CD4-positive, alpha-beta T cell treated with Interleukin-12 subunit alpha and Interleukin-12 subunit beta, for 1 hour (primary cell): Measurements from ENCODE around the gene GBF1.
"Not testable (repeated sequence)": the region's sequence is repeated elsewhere in the genome, so short reads cannot be mapped to it uniquely, and the experiment has no call there.

Source experiments
- DNase-seq: peaks from one replicate; pipeline ENCODE4 v3.0.0-alpha.2; 2020

GBF1 gene

DNA sequence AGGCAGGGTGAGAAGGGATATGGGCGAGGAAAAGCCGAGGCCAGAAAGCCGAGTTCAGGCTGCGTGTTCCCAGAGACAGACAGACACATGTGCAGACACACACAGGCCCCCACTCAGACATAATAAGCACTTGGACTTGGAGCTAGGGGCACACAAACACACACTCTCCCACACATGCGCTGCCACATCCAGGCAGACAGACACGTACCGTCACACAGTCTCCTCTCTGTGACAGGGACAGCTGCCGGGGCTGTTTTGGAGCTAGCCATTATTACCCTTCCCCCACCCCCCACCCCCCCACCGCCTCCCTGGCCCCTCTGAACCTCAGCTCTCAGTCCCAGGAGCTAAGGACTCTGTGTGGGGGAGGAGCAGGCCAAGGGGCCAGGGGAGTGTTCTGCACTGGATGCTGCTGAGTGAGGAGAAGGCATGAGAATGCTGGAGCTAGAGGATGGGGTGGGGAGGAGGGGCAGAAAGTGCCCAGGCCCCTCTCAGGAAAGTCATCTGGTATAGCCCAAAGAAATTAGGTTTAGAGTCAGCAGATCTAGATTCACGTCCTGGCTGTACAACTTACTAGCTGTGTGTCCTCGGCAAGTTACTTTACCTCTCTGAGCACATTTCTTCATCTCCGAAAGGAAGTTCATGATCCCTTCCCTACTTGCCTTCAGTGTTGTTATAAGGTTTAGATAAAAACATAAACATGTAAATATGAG, 10.3 kb upstream of the GBF1 start:
- no peak for DNase-seq

GRCh38 chr10:102235598-102235920, 9.8 kb upstream of the GBF1 start:
- no peak for DNase-seq

- no peak for DNase-seq
Observed at GRCh38 chr10:102236006-102236405, 9.3 kb upstream of the GBF1 start.

DNA sequence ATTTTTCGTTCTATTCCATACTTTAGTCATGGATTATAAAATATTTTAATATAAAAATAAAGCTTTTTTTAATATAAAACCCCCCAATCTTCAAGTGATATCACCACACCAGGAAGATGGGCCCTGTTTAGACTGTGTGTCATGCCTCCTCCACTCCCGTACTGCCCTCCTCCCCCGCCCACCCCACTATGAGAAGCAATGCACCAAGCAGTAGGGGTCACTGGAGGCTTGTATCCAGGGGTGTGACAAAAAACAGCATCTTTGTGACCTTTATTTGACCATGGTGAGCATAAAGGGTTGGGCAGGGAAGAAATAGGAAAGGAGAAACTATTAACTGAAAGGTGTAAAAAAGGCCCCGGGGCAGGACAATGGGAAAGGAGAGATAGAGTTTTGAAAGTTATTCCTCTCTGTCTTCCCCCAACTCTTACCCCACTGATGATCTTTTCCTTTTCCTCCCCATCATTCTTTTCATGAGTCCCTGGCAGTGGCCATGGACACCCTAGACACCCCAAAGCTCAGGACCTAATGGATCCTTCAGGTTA, 7.5 kb upstream of the GBF1 start:
- DNase-seq = no peak

GRCh38 chr10:102240467-102241031, 4.8 kb upstream of the GBF1 start:
- no peak for DNase-seq

DNA sequence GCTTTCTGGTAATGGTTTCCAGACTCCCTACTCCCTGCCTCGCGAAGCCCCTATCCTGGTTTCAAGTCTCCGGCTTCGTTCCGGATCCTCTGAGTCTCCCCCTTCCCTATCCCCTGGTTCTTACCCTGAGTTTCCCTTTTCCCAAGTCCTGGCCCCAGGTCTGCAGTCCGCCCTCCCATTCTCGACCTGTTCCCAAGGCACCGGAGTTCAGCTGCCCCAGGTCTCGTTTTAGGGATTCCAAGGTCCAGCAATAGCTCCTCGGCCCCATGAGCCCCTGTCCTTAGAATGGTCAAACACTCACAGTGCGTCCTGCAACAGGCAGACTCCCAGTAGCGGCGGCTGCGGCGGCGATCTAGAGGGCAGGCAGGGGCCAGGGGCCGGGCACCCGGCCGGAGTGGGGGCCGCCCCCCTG, 4.3 kb upstream of the GBF1 start:
- no peak for DNase-seq

- DNase-seq = peak; percentile 94
Observed at GRCh38 chr10:102241444-102242117, 3.8 kb upstream of the GBF1 start, which contains the start of gene PITX3. Gene PITX3, minus strand, starts transcription at chr10:102241512. Its CDS starts 9,432 bp downstream, at chr10:102232080.

DNA sequence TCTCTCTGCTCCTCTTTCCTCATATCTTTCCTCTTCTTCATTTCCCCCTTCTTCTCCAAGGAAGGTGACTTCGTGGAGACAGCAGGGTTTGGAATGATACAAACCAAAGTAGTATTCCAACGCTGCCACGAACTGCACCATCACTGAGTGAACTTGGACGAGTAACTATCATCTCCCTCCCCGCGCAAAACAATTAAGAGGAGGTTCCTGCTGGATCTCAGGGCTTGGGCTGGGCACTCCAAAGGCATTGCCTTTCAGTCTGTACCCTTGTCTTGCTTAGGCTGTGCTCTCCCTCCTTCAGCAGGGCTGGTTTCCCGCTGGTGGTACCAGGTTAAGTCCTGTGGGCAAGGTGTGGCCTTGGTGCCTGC, 3.2 kb upstream of the GBF1 start:
- no peak for DNase-seq

GRCh38 chr10:102243309-102243708, 2.0 kb upstream of the GBF1 start:
- no peak for DNase-seq

DNA sequence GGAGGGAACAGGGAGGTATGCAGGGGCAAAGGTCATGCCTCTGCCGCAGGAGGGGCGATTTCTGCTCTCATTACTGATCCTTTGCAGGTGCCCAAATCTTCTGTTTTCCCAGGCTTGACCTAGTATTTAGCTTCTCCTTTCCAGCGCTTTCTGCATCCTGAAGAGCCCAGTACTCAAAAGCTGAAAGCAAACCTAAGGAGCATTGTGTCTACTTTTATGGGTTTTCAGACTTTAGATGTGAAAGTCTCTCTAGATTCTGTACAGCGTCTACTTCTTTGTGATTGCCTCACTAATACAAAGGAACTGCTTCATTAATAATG, 560 bp downstream of the GBF1 start:
- DNase-seq = no peak

- DNase-seq = no peak
Observed at GRCh38 chr10:102246261-102246660, 929 bp downstream of the GBF1 start.

- DNase-seq = no peak
Observed at GRCh38 chr10:102247734-102248133, 2.4 kb downstream of the GBF1 start.

- not testable (repeated sequence) for DNase-seq
Observed at GRCh38 chr10:102252508-102252907, 7.2 kb downstream of the GBF1 start.

GRCh38 chr10:102254426-102254825, 9.1 kb downstream of the GBF1 start:
- no peak for DNase-seq

GRCh38 chr10:102255404-102255803, 10.1 kb downstream of the GBF1 start:
- no peak for DNase-seq

GRCh38 chr10:102261196-102261595, 15.9 kb downstream of the GBF1 start:
- DNase-seq = no peak

GRCh38 chr10:102261842-102262241, 16.5 kb downstream of the GBF1 start:
- DNase-seq = no peak

DNA sequence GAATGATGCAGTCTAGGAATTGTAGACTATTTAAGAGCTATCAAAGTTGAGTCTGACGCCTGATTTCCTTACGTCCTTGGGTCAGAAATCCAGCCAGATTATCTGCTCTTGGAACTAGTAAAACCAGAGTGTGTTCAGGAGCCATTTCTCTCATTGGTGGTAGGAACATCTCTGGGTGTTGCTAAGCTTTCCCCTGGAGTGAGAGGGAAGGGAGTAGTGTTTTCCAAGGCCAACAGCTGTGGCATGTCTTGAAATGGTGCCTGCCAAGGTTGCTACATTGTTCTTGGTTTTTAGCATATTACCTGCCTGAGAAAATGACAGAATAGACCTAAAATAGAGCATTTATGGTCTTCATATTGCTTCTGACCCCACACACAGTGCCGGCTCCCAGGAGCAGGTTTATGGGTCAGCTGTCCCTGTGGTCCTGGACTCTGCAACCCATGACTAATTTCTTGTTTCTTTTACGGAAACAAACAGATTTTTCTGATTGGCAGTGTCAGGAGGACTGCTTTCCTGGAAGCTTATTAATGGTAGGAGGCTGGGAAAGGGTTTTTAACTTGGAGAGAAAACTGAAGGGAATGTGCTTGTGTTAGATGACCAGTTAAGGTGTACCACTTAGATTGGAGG, 17.5 kb downstream of the GBF1 start:
- DNase-seq = no peak

GRCh38 chr10:102264371-102264770, 19.0 kb downstream of the GBF1 start:
- DNase-seq = no peak

GRCh38 chr10:102266670-102267069, 21.3 kb downstream of the GBF1 start:
- DNase-seq = no peak

GRCh38 chr10:102267748-102268147, 22.4 kb downstream of the GBF1 start:
- DNase-seq = no peak

DNA sequence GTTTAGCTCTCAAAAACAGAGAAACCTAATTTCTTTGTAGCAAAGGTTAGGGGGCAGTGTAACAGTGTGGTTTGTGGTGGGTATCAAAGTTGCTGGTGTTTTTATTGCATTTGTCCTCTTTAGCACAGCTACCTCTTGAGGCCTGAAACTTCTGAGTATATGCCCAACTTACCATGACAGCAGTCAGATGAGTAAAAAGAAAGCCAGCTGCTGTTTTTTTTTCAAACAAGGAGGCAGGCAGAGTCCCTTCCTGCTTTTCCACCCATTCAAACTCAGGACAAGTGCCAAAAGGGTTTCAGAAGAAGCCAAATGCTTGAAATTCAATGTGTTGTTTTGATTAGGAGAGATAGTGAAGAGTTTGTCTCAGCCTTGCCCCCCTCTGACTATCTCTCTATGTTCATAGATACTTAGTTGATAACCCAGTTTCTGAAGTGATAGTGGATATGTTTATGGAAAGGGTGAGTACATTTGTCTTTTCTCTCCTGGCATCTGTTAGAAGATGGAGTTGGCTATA, 23.1 kb downstream of the GBF1 start:
- DNase-seq = no peak

- no peak for DNase-seq
Observed at GRCh38 chr10:102269017-102269416, 23.7 kb downstream of the GBF1 start.

DNA sequence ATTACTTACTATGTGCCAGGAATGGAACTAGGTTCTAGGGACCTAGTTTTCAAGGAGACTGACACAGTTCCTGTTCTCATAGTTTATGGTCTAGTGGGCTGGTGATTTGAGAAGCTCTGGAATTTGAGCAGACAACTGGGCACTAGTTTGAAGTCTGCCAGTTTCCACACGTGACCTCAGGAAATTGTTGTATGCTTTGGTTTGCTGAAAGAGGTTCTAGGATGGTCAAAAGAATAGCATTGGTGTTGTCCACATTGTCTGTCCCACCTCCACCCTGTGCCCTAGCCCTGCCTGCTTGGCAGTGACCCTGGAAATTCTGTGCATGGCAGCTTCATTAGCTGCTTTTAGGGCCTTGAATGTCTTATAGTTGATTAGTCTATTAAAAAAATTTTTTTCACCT, 28.7 kb downstream of the GBF1 start:
- no peak for DNase-seq
